ENCODE data around the gene ALDH3B1. TPM values are rescaled to one million over a fixed set of nuclear protein-coding genes. Genes with fewer than 3 reads are reported as not detected.

The ALDH3B1 gene, protein sequence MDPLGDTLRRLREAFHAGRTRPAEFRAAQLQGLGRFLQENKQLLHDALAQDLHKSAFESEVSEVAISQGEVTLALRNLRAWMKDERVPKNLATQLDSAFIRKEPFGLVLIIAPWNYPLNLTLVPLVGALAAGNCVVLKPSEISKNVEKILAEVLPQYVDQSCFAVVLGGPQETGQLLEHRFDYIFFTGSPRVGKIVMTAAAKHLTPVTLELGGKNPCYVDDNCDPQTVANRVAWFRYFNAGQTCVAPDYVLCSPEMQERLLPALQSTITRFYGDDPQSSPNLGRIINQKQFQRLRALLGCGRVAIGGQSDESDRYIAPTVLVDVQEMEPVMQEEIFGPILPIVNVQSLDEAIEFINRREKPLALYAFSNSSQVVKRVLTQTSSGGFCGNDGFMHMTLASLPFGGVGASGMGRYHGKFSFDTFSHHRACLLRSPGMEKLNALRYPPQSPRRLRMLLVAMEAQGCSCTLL
- total RNA-seq (2022; extraction: Qiagen RNA extraction) = 126 to 139 TPM (median 131 TPM) in 5 replicates

DNA sequence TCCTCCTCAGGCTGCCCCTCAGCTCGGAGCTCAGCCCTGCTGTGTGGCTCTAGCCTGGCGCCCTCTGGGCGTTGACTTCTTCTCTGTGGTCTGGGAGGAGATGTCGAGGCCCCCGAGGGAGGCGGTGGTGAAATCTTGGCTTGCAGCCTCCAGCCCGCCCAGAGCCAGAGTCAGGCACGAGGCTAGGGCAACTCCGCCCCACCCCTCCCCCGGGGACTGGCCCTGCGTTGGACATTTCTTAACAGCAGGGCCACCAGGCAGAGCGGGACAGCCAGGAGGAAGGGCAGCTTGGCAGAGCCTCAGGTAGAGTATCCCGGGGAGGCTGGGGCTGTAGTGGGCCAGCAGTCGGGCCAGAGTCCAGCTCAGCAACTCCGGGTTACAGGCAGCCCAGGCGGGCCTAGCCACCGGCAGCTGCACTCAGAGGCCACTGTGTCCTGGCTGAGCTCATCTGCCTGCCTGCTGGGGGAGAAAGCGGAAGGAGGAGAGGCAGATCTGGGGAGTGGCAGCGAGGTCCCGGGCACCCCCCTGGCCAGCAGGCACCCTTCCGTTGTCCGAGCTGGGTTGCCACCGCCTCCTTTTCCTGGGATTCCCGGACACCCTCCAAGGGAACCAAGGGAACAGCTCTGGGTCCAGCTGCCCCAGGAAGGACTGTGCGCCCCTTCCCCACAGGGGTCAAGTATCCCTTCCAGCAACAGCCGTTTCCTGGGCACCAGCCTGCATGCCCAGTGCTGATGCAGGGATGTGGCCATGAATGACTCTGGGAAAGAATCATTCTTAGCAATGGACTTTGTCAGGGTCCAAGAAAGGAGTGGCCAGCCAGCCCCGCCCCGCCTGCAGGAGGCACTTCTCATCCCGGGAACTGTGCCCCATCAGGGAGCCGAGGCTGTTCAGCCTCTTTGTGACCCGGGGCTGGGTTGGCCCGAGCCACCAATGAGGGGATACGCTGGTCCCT is at the start of gene ALDH3B1:
TSS of gene ALDH3B1 (plus strand) at position 238 of the 952 bp plus-strand sequence. CDS start 4,971 bp downstream, outside the sequence.

DNA sequence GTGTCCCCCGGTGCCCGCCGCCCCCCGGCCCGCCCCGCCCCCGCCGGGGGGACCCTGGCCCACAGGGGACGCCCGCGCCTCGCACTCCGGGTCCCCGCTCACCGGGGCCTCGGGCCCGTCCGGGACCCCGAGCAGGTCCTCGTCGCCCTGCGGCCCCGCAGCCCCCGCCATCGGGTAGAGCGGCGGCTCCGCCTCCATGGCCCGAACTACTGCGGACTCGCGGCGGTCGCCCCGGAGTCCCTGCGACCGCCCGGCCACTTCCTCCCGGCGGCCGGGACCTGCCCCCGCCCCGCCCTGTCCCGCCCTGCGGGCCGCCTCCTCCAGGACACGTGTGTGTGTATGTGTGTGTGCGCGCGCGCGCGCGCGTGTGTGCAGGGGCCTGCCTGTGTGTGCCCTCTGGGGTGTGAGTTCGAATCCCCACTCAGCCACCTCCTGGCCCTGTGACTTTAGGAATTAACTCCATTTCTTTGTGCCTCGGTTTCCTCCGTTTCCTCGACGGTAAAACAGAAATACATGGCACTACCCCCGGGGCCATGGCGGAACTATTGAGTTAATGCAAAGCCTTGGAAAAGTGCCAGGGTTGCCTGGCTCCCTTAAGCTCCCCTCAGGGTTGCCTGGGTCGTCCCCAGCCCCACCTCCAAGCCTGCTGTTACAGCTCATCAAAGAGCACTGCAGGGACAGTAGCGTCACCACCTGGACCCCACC is 6.1 kb upstream of the ALDH3B1 start, which contains the start of gene UNC93B1:
TSS of gene UNC93B1 (minus strand) at position 252 of the 705 bp plus-strand sequence. CDS start at position 198, 54 bp downstream.

DNA sequence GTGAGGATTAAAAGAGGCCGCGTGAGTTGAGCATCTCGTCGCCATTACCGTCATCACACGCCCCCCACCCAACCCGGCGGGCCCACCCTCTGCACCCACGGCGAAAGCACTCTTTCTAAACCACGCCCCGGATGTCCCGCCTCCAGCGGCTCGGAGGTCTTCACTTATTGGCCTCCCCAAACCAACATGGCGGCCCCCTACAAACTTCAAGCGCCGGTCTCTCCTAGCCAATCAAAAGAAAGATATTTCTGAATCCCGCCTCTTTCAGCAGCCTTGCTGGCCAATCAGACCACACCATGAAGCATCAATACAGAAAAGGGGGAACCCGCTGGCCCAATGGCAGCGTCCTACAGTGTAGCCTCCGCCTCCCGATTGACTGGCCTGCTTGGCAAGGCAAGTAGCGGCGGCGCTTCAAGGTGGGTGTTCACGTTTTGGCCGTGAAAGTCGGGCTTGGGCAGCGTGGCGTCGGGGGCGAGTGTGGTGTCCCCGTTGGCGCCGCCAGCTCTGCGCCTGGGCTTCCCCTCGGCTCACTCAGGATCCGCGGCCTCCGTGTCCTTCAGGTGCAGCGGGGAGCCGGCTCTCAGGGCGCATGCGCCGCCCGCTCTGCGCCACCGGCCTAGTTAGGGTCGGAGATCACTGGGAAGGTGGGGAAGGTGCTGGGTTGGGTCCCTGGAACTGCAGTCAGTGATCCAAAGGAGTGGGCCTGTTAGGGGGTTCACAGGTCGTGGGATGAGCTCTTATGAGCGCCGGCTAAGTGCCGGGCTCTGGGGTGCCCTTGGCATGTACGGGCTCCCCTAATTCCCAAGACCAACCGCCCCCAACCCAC is 20.4 kb downstream of the ALDH3B1 start, which contains the start of gene NDUFS8:
TSS of gene NDUFS8 (plus strand) at position 364 of the 826 bp plus-strand sequence. CDS start 1,471 bp downstream, outside the sequence.

DNA sequence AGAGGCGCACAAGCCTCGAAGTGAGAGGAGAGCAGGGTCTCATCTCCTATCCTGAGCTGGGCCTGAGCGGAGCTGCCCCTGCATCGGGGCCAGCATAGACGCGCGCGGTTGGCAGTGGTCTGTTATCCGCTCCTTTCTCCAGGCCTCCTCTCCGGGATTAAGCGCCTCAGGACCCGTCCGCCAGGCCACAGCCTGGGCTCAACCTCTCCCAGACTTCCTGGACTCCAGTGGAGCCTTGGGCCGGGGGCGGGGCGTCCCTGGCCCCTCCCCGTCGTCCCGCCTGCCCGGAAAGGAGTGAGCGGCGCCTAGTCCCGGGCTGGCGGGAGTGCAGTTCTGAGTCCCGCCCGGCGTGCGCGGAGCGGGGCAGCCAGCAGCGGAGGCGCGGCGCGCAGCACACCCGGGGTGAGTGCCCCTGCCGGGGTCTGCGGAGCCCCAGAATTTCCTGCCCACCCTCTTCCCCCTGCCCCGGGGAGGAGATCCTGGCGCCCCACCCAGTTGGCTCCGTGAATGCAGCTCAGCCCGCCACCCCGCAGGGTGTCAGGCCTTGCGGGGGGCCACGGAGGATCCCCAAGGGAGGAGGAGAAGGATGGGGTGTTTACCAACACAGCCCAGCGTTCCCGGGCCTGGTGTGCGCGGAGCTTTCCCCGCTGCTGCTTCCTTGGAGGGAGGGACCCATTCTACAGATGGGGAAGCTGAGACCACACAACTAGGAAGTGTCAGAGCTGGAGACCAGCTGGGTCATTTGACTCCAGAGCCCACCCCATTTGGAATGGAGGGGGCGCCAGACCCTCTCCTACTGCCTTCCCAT is 28.8 kb downstream of the ALDH3B1 start, which contains the start of gene TCIRG1:
TSS of gene TCIRG1 (plus strand) at position 308 of the 808 bp plus-strand sequence. CDS start 2,247 bp downstream, outside the sequence.

Other genes with a start within 250 kb of the ALDH3B1 start
- gene UNC93B1, start 6.2 kb upstream of the ALDH3B1 start, total RNA-seq (2022; extraction: Qiagen RNA extraction) = 63.0 to 84.9 TPM (median 77.3 TPM) in 5 replicates
- 251 to 386 TPM (median 359 TPM) in 5 replicates for gene NDUFS8, start 20.4 kb downstream of the ALDH3B1 start, total RNA-seq (2022; extraction: Qiagen RNA extraction)
- gene TCIRG1, start 28.7 kb downstream of the ALDH3B1 start, total RNA-seq (2022; extraction: Qiagen RNA extraction) = 92.3 to 133 TPM (median 121 TPM) in 5 replicates
- gene CHKA, start 111.1 kb downstream of the ALDH3B1 start, total RNA-seq (2022; extraction: Qiagen RNA extraction) = 33.8 to 38.5 TPM (median 35.7 TPM) in 5 replicates
- 19.7 to 28.1 TPM (median 21.2 TPM) in 5 replicates for gene KMT5B, start 203.0 kb downstream of the ALDH3B1 start, total RNA-seq (2022; extraction: Qiagen RNA extraction)